ENCODE results near the gene PSORS1C2.
A peak's percentile ranks its signal among the peaks of the same experiment; 100 is the strongest.
"Not testable (repeated sequence)": the region's sequence is repeated elsewhere in the genome, so short reads cannot be mapped to it uniquely, and the experiment has no call there.

PSORS1C2 gene

GRCh38 chr6:31138982-31139381 is at the start of gene PSORS1C2:
Gene PSORS1C2, minus strand, starts transcription at chr6:31139066. Its CDS starts 40 bp downstream, at chr6:31139026.
- no peak for DNase-seq

GRCh38 chr6:31187780-31188194 is 48.9 kb upstream of the PSORS1C2 start:
- DNase-seq: no peak

- DNase-seq: peak in 1 of 56 donors; percentile 12
Measured at GRCh38 chr6:31186052-31186734, 47.3 kb upstream of the PSORS1C2 start.

- DNase-seq: not testable (repeated sequence)
Measured at GRCh38 chr6:31185695-31186051, 46.8 kb upstream of the PSORS1C2 start.

GRCh38 chr6:31183859-31184258 is 45.0 kb upstream of the PSORS1C2 start:
- not testable (repeated sequence) for DNase-seq

- DNase-seq: not testable (repeated sequence)
Measured at GRCh38 chr6:31183287-31183686, 44.4 kb upstream of the PSORS1C2 start.

GRCh38 chr6:31180500-31180899 is 41.6 kb upstream of the PSORS1C2 start:
- DNase-seq: peak in 32 of 56 donors; percentile 7 to 72 (median 28)

GRCh38 chr6:31179896-31180295 is 41.0 kb upstream of the PSORS1C2 start:
- no peak for DNase-seq

GRCh38 chr6:31179042-31179386 is 40.1 kb upstream of the PSORS1C2 start:
- no peak for DNase-seq

GRCh38 chr6:31178143-31179041 is 39.5 kb upstream of the PSORS1C2 start:
- no peak for DNase-seq

GRCh38 chr6:31175971-31176370 is 37.1 kb upstream of the PSORS1C2 start:
- no peak for DNase-seq

GRCh38 chr6:31174378-31174777 is 35.5 kb upstream of the PSORS1C2 start:
- DNase-seq: no peak

- DNase-seq: no peak
Measured at GRCh38 chr6:31173406-31173805, 34.5 kb upstream of the PSORS1C2 start.

GRCh38 chr6:31172973-31173384 is 34.1 kb upstream of the PSORS1C2 start:
- DNase-seq: no peak

- DNase-seq: no peak
Measured at GRCh38 chr6:31171931-31172905, 33.4 kb upstream of the PSORS1C2 start.

GRCh38 chr6:31170987-31171671 is 32.3 kb upstream of the PSORS1C2 start:
- DNase-seq: no peak

- DNase-seq: no peak
Measured at GRCh38 chr6:31170600-31170881, 31.7 kb upstream of the PSORS1C2 start, which contains the start of gene POU5F1. Gene POU5F1, minus strand, starts transcription at chr6:31170682. Its CDS starts 62 bp downstream, at chr6:31170620.

- DNase-seq: not testable (repeated sequence)
Measured at GRCh38 chr6:31169858-31170599, 31.2 kb upstream of the PSORS1C2 start.

GRCh38 chr6:31169123-31169857 is 30.4 kb upstream of the PSORS1C2 start:
- DNase-seq: no peak
